ENCODE results near the gene KCNS1.

GRCh38 chr20:45049904-45050471, 50.9 kb downstream of the KCNS1 start:
- no peak for TF ChIP-seq FOXA1 (IDR thresholded peaks at IDR 0.05)
- no peak for TF ChIP-seq SP1 (IDR thresholded peaks at IDR 0.05)
- no peak for TF ChIP-seq LEF1 (IDR thresholded peaks at IDR 0.05; ENCODE audit: borderline replicate concordance)
- no peak for TF ChIP-seq NFRKB (IDR thresholded peaks at IDR 0.05)
- TF ChIP-seq ELF4 (IDR thresholded peaks at IDR 0.05) = no peak
- no peak for TF ChIP-seq ZNF384 (IDR thresholded peaks at IDR 0.05)

All from HEK293T (cell line).